Suprapubic skin (tissue), 4 donors: ENCODE data around the gene PATE3. TPM values are rescaled to one million over a fixed set of nuclear protein-coding genes. Genes with fewer than 3 reads are reported as not detected.

ENCODE experiments used
- DNase-seq, 2 donors: peaks; one replicate each; pipeline ENCODE4 v3.0.0-alpha.2; 2019; ENCODE audit warnings: low spot score in 2 of 2
- H3K27ac ChIP-seq: fragments of 200-600 bp; sonication (generic); one replicate; pipeline ENCODE4 v1.5.1; 2019
- H3K27me3 ChIP-seq: fragments of 200-600 bp; sonication (generic); one replicate; pipeline ENCODE4 v1.5.1; 2019
- H3K36me3 ChIP-seq: fragments of 200-600 bp; sonication (generic); one replicate; pipeline ENCODE4 v1.5.1; 2019
- H3K4me1 ChIP-seq: fragments of 200-600 bp; sonication (generic); one replicate; pipeline ENCODE4 v1.5.1; 2019
- H3K4me3 ChIP-seq: fragments of 200-600 bp; sonication (generic); one replicate; pipeline ENCODE4 v1.5.1; 2019; ENCODE audit warnings: mild to moderate bottlenecking
- H3K9me3 ChIP-seq: fragments of 200-600 bp; sonication (generic); one replicate; pipeline ENCODE4 v1.5.1; 2019
- EP300 ChIP-seq: sonication (generic); formaldehyde crosslinking; IDR thresholded peaks from one replicate; pipeline ENCODE4 v1.6.1; 2017; ENCODE audit warnings: antibody characterized with exemption
- POLR2A ChIP-seq, 2 donors: fragments of 450-650 bp; IDR thresholded peaks; one replicate each; pipeline ENCODE4 v1.6.1; 2017; ENCODE audit warnings: antibody characterized with exemption in 2 of 2, mild to moderate bottlenecking in 2 of 2, moderate library complexity in 2 of 2
- POLR2AphosphoS5 ChIP-seq, 3 donors: sonication (generic); formaldehyde crosslinking; IDR thresholded peaks; one replicate each; pipeline ENCODE4 v1.6.1; 2017; ENCODE audit warnings: antibody characterized with exemption in 3 of 3
- WGBS: methylation state at CpG from one replicate; pipeline ENCODE4 v1.1.5; 2018; 5-methylcytosine and 5-hydroxymethylcytosine counted together
- total RNA-seq, 4 donors: library from RNA; depleted of rRNA; stranded (reverse); fragments of >200 nt; gene quantifications; one replicate each; pipeline ENCODE4 v1.1.0, GENCODE V29; 2016
- TF ChIP-seq, protein P1 (sequence below), 2 donors: fragments of 200-600 bp in 1 of 2; fragments of 450-650 bp in 1 of 2; sonication (generic) in 1 of 2; IDR thresholded peaks; one replicate each; pipeline ENCODE4 v1.5.1; 2016 to 2019; ENCODE audit warnings: antibody characterized with exemption in 2 of 2, mild to moderate bottlenecking in 1 of 2, moderate library complexity in 1 of 2

PATE3 gene
- total RNA-seq, 4 donors from 2014 or later = not detected

- Histone ChIP-seq H3K36me3 (no peaks in the 10 kb centered on the region), H3K27ac (no peak within 1 kb of the TSS), H3K4me3 (no peak within 1 kb of the TSS), H3K4me1 (no peaks in the 10 kb centered on the region), H3K9me3 (peaks cover 7% of the 10 kb centered on the region), H3K27me3 (no peaks in the 10 kb centered on the region)
- TF ChIP-seq EP300 = no peak
- TF ChIP-seq, protein P1, sequence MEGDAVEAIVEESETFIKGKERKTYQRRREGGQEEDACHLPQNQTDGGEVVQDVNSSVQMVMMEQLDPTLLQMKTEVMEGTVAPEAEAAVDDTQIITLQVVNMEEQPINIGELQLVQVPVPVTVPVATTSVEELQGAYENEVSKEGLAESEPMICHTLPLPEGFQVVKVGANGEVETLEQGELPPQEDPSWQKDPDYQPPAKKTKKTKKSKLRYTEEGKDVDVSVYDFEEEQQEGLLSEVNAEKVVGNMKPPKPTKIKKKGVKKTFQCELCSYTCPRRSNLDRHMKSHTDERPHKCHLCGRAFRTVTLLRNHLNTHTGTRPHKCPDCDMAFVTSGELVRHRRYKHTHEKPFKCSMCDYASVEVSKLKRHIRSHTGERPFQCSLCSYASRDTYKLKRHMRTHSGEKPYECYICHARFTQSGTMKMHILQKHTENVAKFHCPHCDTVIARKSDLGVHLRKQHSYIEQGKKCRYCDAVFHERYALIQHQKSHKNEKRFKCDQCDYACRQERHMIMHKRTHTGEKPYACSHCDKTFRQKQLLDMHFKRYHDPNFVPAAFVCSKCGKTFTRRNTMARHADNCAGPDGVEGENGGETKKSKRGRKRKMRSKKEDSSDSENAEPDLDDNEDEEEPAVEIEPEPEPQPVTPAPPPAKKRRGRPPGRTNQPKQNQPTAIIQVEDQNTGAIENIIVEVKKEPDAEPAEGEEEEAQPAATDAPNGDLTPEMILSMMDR (IDR thresholded peaks at IDR 0.05) = no peak
- no peak for TF ChIP-seq POLR2A (IDR thresholded peaks at IDR 0.05)
- WGBS = 39% methylated on average over 3 of the region's 3 CpGs
- no peak for DNase-seq
These were observed 45.1 kb downstream of the PATE3 start, which contains the start of gene PATE4 for GRCh38 chr11:125833016-125833415. TSS of gene PATE4 (plus strand) at chr11:125833316. CDS start at chr11:125833360, 44 bp downstream.

GRCh38 chr11:125835748-125836147 lies 47.8 kb downstream of the PATE3 start:
- Histone ChIP-seq H3K9me3 (peaks cover 4% of the 10 kb centered on the region), H3K36me3 (no peaks in the 10 kb centered on the region), H3K4me3 (no peak overlapping the region), H3K4me1 (no peaks in the 10 kb centered on the region), H3K27me3 (no peaks in the 10 kb centered on the region), H3K27ac (no peak overlapping the region)
- WGBS = 69% methylated on average over 6 of the region's 6 CpGs
- DNase-seq = no peak
- TF ChIP-seq EP300 (no peak), POLR2AphosphoS5 (IDR thresholded peaks at IDR 0.05) (no peak), POLR2A (IDR thresholded peaks at IDR 0.05) (no peak)
- TF ChIP-seq, protein P1 (IDR thresholded peaks at IDR 0.05) = no peak

Other genes starting within 250 kb of the PATE3 start
- gene EI24, start 218.7 kb upstream of the PATE3 start, total RNA-seq = 100 to 1,000 TPM in 2 of 4 donors, 10 to 100 TPM in 2; 58.9 to 127 (median 102) TPM
- 10 to 100 TPM; 49.5 to 64.8 (median 62.8) TPM for gene STT3A, start 195.3 kb upstream of the PATE3 start, total RNA-seq
- 1 to 10 TPM; 2.5 to 4.0 (median 3.5) TPM for gene CHEK1, start 163.0 kb upstream of the PATE3 start, total RNA-seq
- not detected for gene ACRV1, start 107.3 kb upstream of the PATE3 start, total RNA-seq
- gene PATE1, start 41.8 kb upstream of the PATE3 start, total RNA-seq = not detected
- gene PATE2, start 9.3 kb upstream of the PATE3 start, total RNA-seq = not detected
- gene PATE4, start 45.2 kb downstream of the PATE3 start, total RNA-seq = not detected
- 1 to 10 TPM; 2.4 to 3.4 (median 3.1) TPM for gene HYLS1, start 99.5 kb downstream of the PATE3 start, total RNA-seq
- 10 to 100 TPM in 2 of 4 donors, 1 to 10 TPM in 2; 6.0 to 14.9 (median 10.6) TPM for gene PUS3, start 115.1 kb downstream of the PATE3 start, total RNA-seq
- gene DDX25, start 116.4 kb downstream of the PATE3 start, total RNA-seq = 1 to 10 TPM in 1 of 4 donors, under 1 TPM in 2, not detected in 1; 0.15 to 1.2 (median 0.32) TPM
- 10 to 100 TPM in 1 of 4 donors, 1 to 10 TPM in 3; 2.0 to 17.2 (median 6.7) TPM for gene VSIG10L2, start 157.9 kb downstream of the PATE3 start, total RNA-seq